GM13976 (cell line): ENCODE results near the gene SULF2.

Source experiments
- DNase-seq: peaks from one replicate; pipeline ENCODE4 v3.0.0; 2012; ENCODE audit warnings: low spot score
- CTCF ChIP-seq: IDR thresholded peaks from 2 replicates; pipeline ENCODE4 v1.5.1; 2012; ENCODE audit warnings: borderline replicate concordance, mild to moderate bottlenecking; ENCODE audit not compliant: insufficient read depth; ENCODE audit errors: extremely low read depth, missing control alignments, control extremely low read depth
- in situ Hi-C: fragments of 300-500 bp; cut with MboI; formaldehyde crosslinking; loops from one replicate; pipeline ENCODE4 v1.12.0; 2022; ENCODE audit warnings: low sequenced_read_pairs, mixed read lengths, inconsistent platforms; ENCODE audit not compliant: unreplicated experiment

The SULF2 gene

GRCh38 chr20:47689731-47690130, 95.5 kb downstream of the SULF2 start:
- TF ChIP-seq CTCF: no peak
- in situ Hi-C loops: loop anchor here (25.0 kb wide), 1 partner anchor 923 kb away; no protein-coding TSS in a partner anchor
- DNase-seq: no peak

GRCh38 chr20:47688385-47689381, 96.6 kb downstream of the SULF2 start:
- no peak for TF ChIP-seq CTCF

GRCh38 chr20:47687095-47687987, 97.9 kb downstream of the SULF2 start:
- TF ChIP-seq CTCF: no peak
- in situ Hi-C loops: loop anchor here (25.0 kb wide), 1 partner anchor 925 kb away; no protein-coding TSS in a partner anchor
- no peak for DNase-seq

More at GRCh38 chr20:47688385-47689381, 96.6 kb downstream of the SULF2 start:
- in situ Hi-C loops: loop anchor here (25.0 kb wide), 1 partner anchor 924 kb away; no protein-coding TSS in a partner anchor
- no peak for DNase-seq

- in situ Hi-C loops: loop anchor here (25.0 kb wide), 1 partner anchor 926 kb away; no protein-coding TSS in a partner anchor
- no peak for DNase-seq
- no peak for TF ChIP-seq CTCF
Observed at GRCh38 chr20:47686545-47686944, 98.7 kb downstream of the SULF2 start.

GRCh38 chr20:47684306-47685080, 100.8 kb downstream of the SULF2 start:
- no peak for DNase-seq
- no peak for TF ChIP-seq CTCF
- in situ Hi-C loops: loop anchor here (25.0 kb wide), 1 partner anchor 928 kb away; no protein-coding TSS in a partner anchor
